DND-41 (cell line): Measurements from ENCODE around the gene MRPL44.

Experiments
- ATAC-seq: fragments of 200-7000 bp; cut with Tn5 transposase; 3 replicates; pipeline ENCODE4 v1.9.1; 2021; ENCODE audit warnings: low read depth; ENCODE audit not compliant: insufficient read depth
- DNase-seq: peaks from one replicate; pipeline ENCODE4 v3.0.0-alpha.2; 2020
- H2AFZ ChIP-seq: 2 replicates; pipeline ENCODE4 v1.6.0; 2012; ENCODE audit warnings: low read depth, low read length
- H3K27ac ChIP-seq: 2 replicates; pipeline ENCODE4 v1.5.1; 2012; ENCODE audit warnings: low read length, inconsistent platforms
- H3K27me3 ChIP-seq: fragments of 200-600 bp; sonication (generic); 2 replicates; pipeline ENCODE4 v1.6.0; 2012; ENCODE audit warnings: low read length, mild to moderate bottlenecking, inconsistent platforms; ENCODE audit not compliant: insufficient read depth, poor library complexity
- H3K36me3 ChIP-seq: 2 replicates; pipeline ENCODE4 v1.5.1; 2012; ENCODE audit warnings: low read length, inconsistent platforms; ENCODE audit not compliant: insufficient read depth
- H3K4me1 ChIP-seq: 2 replicates; pipeline ENCODE4 v1.5.1; 2012; ENCODE audit warnings: mild to moderate bottlenecking, low read length; ENCODE audit not compliant: insufficient read depth
- H3K4me2 ChIP-seq: 2 replicates; pipeline ENCODE4 v1.6.0; 2012; ENCODE audit warnings: mild to moderate bottlenecking, moderate library complexity, low read length, inconsistent platforms; ENCODE audit not compliant: insufficient read depth
- H3K4me3 ChIP-seq, 2 experiments: fragments of 200-600 bp in 1 of 2; shearing (Covaris generic) in 1 of 2; 2 replicates each; pipeline ENCODE4 v1.5.1; 2012 to 2016; ENCODE audit warnings: inconsistent platforms in 2 of 2, low read length in 2 of 2, mild to moderate bottlenecking in 2 of 2, low read depth in 1 of 2, moderate library complexity in 1 of 2
- H3K79me2 ChIP-seq: 2 replicates; pipeline ENCODE4 v1.6.0; 2012; ENCODE audit warnings: low read length, inconsistent platforms; ENCODE audit not compliant: insufficient read depth
- H3K9ac ChIP-seq: 2 replicates; pipeline ENCODE4 v1.6.0; 2012; ENCODE audit warnings: low read depth, mild to moderate bottlenecking, inconsistent platforms, low read length, moderate library complexity
- H3K9me3 ChIP-seq: 2 replicates; pipeline ENCODE4 v1.5.1; 2012; ENCODE audit warnings: low read length, moderate library complexity, mild to moderate bottlenecking, inconsistent platforms; ENCODE audit not compliant: insufficient read depth, severe bottlenecking
- H4K20me1 ChIP-seq: 2 replicates; pipeline ENCODE4 v1.6.0; 2012; ENCODE audit warnings: low read length; ENCODE audit not compliant: insufficient read depth
- EZH2 ChIP-seq: IDR thresholded peaks from 3 replicates; pipeline ENCODE4 v1.6.1; 2012; ENCODE audit warnings: borderline replicate concordance, low read depth, mild to moderate bottlenecking, moderate library complexity, low read length, inconsistent platforms; ENCODE audit not compliant: severe bottlenecking
- TF ChIP-seq, protein P1 (sequence below): IDR thresholded peaks from 2 replicates; pipeline ENCODE4 v1.5.1; 2012; ENCODE audit warnings: borderline replicate concordance, low read length, moderate library complexity, mild to moderate bottlenecking; ENCODE audit not compliant: poor library complexity, severe bottlenecking; ENCODE audit errors: extremely low read depth

MRPL44 gene

DNA sequence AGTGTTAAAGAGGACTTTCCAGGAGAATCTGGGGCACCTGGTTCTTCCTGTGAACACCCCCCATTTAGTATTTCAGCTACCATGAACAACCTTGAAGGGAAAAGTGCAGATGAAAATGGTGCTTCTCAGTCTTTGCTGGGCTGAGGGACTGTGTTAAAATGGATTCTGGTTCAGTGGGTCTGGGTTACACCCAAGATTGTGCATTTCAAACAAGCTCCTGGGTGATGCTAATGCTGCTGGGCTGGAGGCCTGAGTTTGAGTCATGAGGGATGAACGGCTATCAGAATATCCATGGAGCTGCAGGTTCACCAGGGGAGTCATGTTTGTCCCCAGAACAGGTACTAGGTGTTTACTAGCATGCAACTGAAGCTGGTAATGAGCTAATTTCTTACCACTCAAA, 24.0 kb downstream of the MRPL44 start:
- Histone ChIP-seq H3K27ac (no peak overlapping the region), H3K4me1 (no peaks in the 10 kb centered on the region), H3K4me2 (no peak overlapping the region), H3K27me3 (no peaks in the 10 kb centered on the region), H3K9ac (no peak overlapping the region), H3K79me2 (no peaks in the 10 kb centered on the region), H3K9me3 (no peaks in the 10 kb centered on the region), H2AFZ (no peak overlapping the region), H3K36me3 (no peaks in the 10 kb centered on the region), H4K20me1 (no peaks in the 10 kb centered on the region), H3K4me3 (no peak overlapping the region)
- DNase-seq (no peak), ATAC-seq (no peak)
- TF ChIP-seq, protein P1, sequence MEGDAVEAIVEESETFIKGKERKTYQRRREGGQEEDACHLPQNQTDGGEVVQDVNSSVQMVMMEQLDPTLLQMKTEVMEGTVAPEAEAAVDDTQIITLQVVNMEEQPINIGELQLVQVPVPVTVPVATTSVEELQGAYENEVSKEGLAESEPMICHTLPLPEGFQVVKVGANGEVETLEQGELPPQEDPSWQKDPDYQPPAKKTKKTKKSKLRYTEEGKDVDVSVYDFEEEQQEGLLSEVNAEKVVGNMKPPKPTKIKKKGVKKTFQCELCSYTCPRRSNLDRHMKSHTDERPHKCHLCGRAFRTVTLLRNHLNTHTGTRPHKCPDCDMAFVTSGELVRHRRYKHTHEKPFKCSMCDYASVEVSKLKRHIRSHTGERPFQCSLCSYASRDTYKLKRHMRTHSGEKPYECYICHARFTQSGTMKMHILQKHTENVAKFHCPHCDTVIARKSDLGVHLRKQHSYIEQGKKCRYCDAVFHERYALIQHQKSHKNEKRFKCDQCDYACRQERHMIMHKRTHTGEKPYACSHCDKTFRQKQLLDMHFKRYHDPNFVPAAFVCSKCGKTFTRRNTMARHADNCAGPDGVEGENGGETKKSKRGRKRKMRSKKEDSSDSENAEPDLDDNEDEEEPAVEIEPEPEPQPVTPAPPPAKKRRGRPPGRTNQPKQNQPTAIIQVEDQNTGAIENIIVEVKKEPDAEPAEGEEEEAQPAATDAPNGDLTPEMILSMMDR, result no peak

DNA sequence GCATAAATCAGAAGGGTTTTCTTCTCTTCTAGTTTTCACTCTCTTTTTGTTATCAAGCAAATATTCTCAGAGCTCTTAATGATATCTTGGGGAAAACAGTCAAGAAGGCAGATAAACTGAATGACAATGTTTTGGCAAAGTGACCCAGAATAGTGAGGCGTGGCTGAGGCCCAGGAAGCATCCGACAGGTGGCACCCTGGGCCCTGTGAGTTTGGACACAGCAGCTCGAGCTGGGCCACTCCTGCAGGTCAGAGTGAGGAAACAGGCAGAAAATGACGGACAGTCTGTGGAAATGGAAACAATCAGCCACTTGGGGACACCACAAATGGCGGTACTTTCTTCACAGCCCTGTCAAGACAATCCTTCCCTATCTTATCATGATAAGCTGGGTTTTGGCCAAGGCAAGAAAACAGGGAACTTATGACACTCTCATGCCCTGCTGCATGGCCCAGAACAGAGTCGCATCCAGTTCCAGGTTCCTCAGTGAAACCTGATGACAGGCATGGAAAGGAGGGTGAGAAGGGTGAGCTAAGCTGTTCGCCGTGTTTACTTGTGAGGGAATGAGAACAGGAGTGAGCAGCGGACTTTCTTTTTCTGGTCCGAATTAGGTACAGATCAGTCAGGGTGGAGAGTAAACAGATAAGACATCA, 32.1 kb downstream of the MRPL44 start:
- Histone ChIP-seq H3K4me2 (no peak overlapping the region), H3K79me2 (no peaks in the 10 kb centered on the region), H3K9me3 (no peaks in the 10 kb centered on the region), H3K9ac (no peak overlapping the region), H3K27ac (no peak overlapping the region), H3K4me1 (no peaks in the 10 kb centered on the region), H2AFZ (no peak overlapping the region), H3K36me3 (no peaks in the 10 kb centered on the region), H3K27me3 (peaks cover 3% of the 10 kb centered on the region), H3K4me3 (no peak overlapping the region), H4K20me1 (no peaks in the 10 kb centered on the region)
- no peak for DNase-seq
- ATAC-seq, result no peak
- TF ChIP-seq, protein P1, result no peak
- no peak for TF ChIP-seq EZH2

DNA sequence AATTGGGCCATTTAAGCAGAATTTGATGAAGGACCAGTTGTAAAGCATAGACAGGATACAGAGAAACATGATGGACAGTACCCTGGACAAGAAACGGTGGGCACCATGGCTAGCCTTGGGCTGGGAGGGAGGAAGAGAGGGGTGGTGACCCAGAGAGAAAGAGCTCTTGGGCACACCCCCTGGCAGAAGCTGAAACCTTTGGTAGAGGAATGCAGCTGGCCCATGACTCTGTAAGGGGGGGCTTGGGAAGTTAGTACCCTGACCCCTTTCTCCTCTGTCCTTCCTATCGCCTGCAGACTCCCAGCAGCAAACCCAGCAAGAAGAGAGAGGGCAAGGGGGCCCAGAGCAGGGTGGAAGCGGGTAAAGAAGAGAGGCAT, 32.6 kb downstream of the MRPL44 start:
- no peaks in the 10 kb centered on the region for H3K36me3 ChIP-seq
- H3K9me3 ChIP-seq, result no peaks in the 10 kb centered on the region
- peaks cover 3% of the 10 kb centered on the region for H3K27me3 ChIP-seq
- no peak overlapping the region for H3K4me2 ChIP-seq
- no peak for DNase-seq
- no peaks in the 10 kb centered on the region for H3K79me2 ChIP-seq
- H3K4me1 ChIP-seq, result no peaks in the 10 kb centered on the region
- H3K27ac ChIP-seq, result no peak overlapping the region
- no peak overlapping the region for H3K4me3 ChIP-seq
- no peaks in the 10 kb centered on the region for H4K20me1 ChIP-seq
- TF ChIP-seq EZH2, result no peak
- TF ChIP-seq, protein P1, result no peak
- H2AFZ ChIP-seq, result no peak overlapping the region
- no peak overlapping the region for H3K9ac ChIP-seq
- no peak for ATAC-seq

DNA sequence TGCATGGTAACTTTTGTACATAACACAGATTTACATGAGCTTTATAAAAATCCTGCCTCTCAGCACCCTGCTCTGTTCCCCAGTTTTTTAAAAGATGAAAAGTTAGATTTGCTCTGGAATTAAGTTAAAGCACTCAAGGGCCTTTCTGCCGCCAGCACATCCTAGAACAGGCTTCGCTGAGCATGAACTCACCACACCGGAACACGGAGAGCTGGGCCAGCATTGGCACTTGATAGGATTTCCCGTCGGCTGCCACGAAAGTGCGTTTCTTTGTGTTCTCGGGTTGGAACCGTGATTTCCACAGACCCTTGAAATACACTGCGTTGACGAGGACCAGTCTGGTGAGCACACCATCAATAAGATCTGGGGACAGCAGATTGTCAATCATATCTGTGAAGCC, 34.3 kb downstream of the MRPL44 start:
- H4K20me1 ChIP-seq, result no peaks in the 10 kb centered on the region
- H3K4me2 ChIP-seq, result no peak overlapping the region
- H3K36me3 ChIP-seq, result no peaks in the 10 kb centered on the region
- no peak overlapping the region for H2AFZ ChIP-seq
- H3K27me3 ChIP-seq, result peaks cover 3% of the 10 kb centered on the region
- no peaks in the 10 kb centered on the region for H3K9me3 ChIP-seq
- no peak overlapping the region for H3K27ac ChIP-seq
- no peak overlapping the region for H3K9ac ChIP-seq
- TF ChIP-seq EZH2, result no peak
- TF ChIP-seq, protein P1, result no peak
- H3K79me2 ChIP-seq, result no peaks in the 10 kb centered on the region
- H3K4me3 ChIP-seq, result no peak overlapping the region
- H3K4me1 ChIP-seq, result peaks cover 6% of the 10 kb centered on the region; the same call in 1 of the 2 replicates
- no peak for DNase-seq
- ATAC-seq, result no peak
